Amniotic stem cell (primary cell): Measurements from ENCODE around the gene OR2H2.

Experiments
- DNase-seq: peaks from one replicate; lab custom pipeline; 2025; lab: John Stamatoyannopoulos, UW

The OR2H2 gene

GRCh38 chr6:29591677-29592076 lies 6.8 kb downstream of the OR2H2 start:
- no peak for DNase-seq

GRCh38 chr6:29593199-29593855 lies 8.4 kb downstream of the OR2H2 start:
- no peak for DNase-seq

GRCh38 chr6:29596381-29596900 lies 11.5 kb downstream of the OR2H2 start:
- DNase-seq: no peak

GRCh38 chr6:29597184-29597583 lies 12.3 kb downstream of the OR2H2 start:
- DNase-seq: no peak

GRCh38 chr6:29598172-29598747 lies 13.3 kb downstream of the OR2H2 start:
- no peak for DNase-seq

- DNase-seq: no peak
Measured at GRCh38 chr6:29602564-29603361, 17.8 kb downstream of the OR2H2 start.

GRCh38 chr6:29603456-29603855 lies 18.5 kb downstream of the OR2H2 start:
- DNase-seq: no peak

GRCh38 chr6:29603930-29604329 lies 19.0 kb downstream of the OR2H2 start:
- DNase-seq: no peak

GRCh38 chr6:29608131-29608530 lies 23.2 kb downstream of the OR2H2 start:
- DNase-seq: no peak

GRCh38 chr6:29610540-29610939 lies 25.6 kb downstream of the OR2H2 start:
- no peak for DNase-seq

- no peak for DNase-seq
Measured at GRCh38 chr6:29611426-29611825, 26.5 kb downstream of the OR2H2 start.

- DNase-seq: no peak
Measured at GRCh38 chr6:29617782-29618554, 33.0 kb downstream of the OR2H2 start.

GRCh38 chr6:29619578-29620160 lies 34.7 kb downstream of the OR2H2 start:
- DNase-seq: no peak

- no peak for DNase-seq
Measured at GRCh38 chr6:29620630-29621029, 35.7 kb downstream of the OR2H2 start.

- DNase-seq: no peak
Measured at GRCh38 chr6:29624520-29624961, 39.6 kb downstream of the OR2H2 start.

- no peak for DNase-seq
Measured at GRCh38 chr6:29625337-29625930, 40.5 kb downstream of the OR2H2 start.

- no peak for DNase-seq
Measured at GRCh38 chr6:29626948-29627754, 42.2 kb downstream of the OR2H2 start.

- DNase-seq: peak; percentile 57
Measured at GRCh38 chr6:29627755-29628418, 43.0 kb downstream of the OR2H2 start.

- peak; percentile 50 for DNase-seq
Measured at GRCh38 chr6:29628419-29629281, 43.7 kb downstream of the OR2H2 start.
